Measurements from ENCODE around the gene AGMO. TPM values are rescaled to one million over a fixed set of nuclear protein-coding genes. Genes with fewer than 3 reads are reported as not detected.

AGMO gene
- total and polyA plus RNA-seq, 2 experiments from 2014 or later = 0.42 to 0.55 TPM

GRCh38 chr7:15397922-15398760 is 163.7 kb downstream of the AGMO start:
- ATAC-seq = no peak
- DNase-seq (ENCODE audit: low spot score) = no peak
- peak overlapping the region; percentile 53; the same call in 1 of the 2 replicates for H2AFZ ChIP-seq

GRCh38 chr7:15397159-15397550 is 164.7 kb downstream of the AGMO start:
- Mint-ChIP-seq H3K4me3 (no peak overlapping the region), H3K27ac (no peak overlapping the region), H3K9me3 (peaks cover 11% of the 10 kb centered on the region), H3K36me3 (ENCODE audit: low read depth) (peaks cover 12% of the 10 kb centered on the region), H3K27me3 (ENCODE audit: insufficient read depth, low read depth, poor library complexity) (no peaks in the 10 kb centered on the region), H3K4me1 (peaks cover 8% of the 10 kb centered on the region)
- Histone ChIP-seq H3K4me3 (no peak overlapping the region), H3K27me3 (ENCODE audit: insufficient read depth) (no peaks in the 10 kb centered on the region), H4K20me1 (replicated peaks; ENCODE audit: insufficient read depth) (no peaks in the 10 kb centered on the region), H3K79me2 (replicated peaks; ENCODE audit: insufficient read depth) (no peaks in the 10 kb centered on the region), H3K4me2 (no peak overlapping the region), H3F3A (replicated peaks; ENCODE audit: low read depth) (no peaks in the 10 kb centered on the region), H3K9me2 (ENCODE audit: insufficient read depth) (no peaks in the 10 kb centered on the region), H3K36me3 (ENCODE audit: insufficient read depth) (no peaks in the 10 kb centered on the region), H3K4me1 (ENCODE audit: insufficient read depth) (no peaks in the 10 kb centered on the region), H3K27ac (ENCODE audit: low read depth) (no peak overlapping the region), H2AFZ (no peak overlapping the region)
- DNase-seq (ENCODE audit: low spot score) (no peak), ATAC-seq (no peak)
- TF ChIP-seq POLR2AphosphoS5 (IDR thresholded peaks at IDR 0.05; ENCODE audit: low read depth) (no peak), REST (IDR thresholded peaks at IDR 0.05; ENCODE audit: unreplicated experiment) (no peak), NANOG (IDR thresholded peaks at IDR 0.05; ENCODE audit: borderline replicate concordance) (no peak), ZNF331 (CRISPR knock-in tag; IDR thresholded peaks at IDR 0.05; ENCODE audit: low read depth) (no peak), EZH2phosphoT487 (IDR thresholded peaks at IDR 0.05; ENCODE audit: unreplicated experiment) (no peak), STAT1 (IDR thresholded peaks at IDR 0.05; ENCODE audit: unreplicated experiment) (no peak), CREB1 (CRISPR knock-in tag; IDR thresholded peaks at IDR 0.05; ENCODE audit: low read depth) (no peak)

More at GRCh38 chr7:15397922-15398760, 163.7 kb downstream of the AGMO start:
- no peak overlapping the region for H3K27ac ChIP-seq (ENCODE audit: low read depth)
- peaks cover 14% of the 10 kb centered on the region for H3K4me1 Mint-ChIP-seq
- no peaks in the 10 kb centered on the region for H3K27me3 ChIP-seq (ENCODE audit: insufficient read depth)
- no peaks in the 10 kb centered on the region for H3F3A ChIP-seq (replicated peaks; ENCODE audit: low read depth)
- no peaks in the 10 kb centered on the region for H3K79me2 ChIP-seq (replicated peaks; ENCODE audit: insufficient read depth)
- H3K4me3 ChIP-seq = no peak overlapping the region
- H3K4me2 ChIP-seq = no peak overlapping the region
- H4K20me1 ChIP-seq (replicated peaks; ENCODE audit: insufficient read depth) = no peaks in the 10 kb centered on the region
- peaks cover 11% of the 10 kb centered on the region for H3K9me3 Mint-ChIP-seq
- H3K36me3 Mint-ChIP-seq (ENCODE audit: low read depth) = peaks cover 12% of the 10 kb centered on the region
- H3K9me2 ChIP-seq (ENCODE audit: insufficient read depth) = no peaks in the 10 kb centered on the region
- no peak overlapping the region for H3K4me3 Mint-ChIP-seq
- peaks cover 4% of the 10 kb centered on the region for H3K4me1 ChIP-seq (ENCODE audit: insufficient read depth)
- H3K36me3 ChIP-seq (ENCODE audit: insufficient read depth) = no peaks in the 10 kb centered on the region
- no peak for TF ChIP-seq ZNF114 (CRISPR knock-in tag; IDR thresholded peaks at IDR 0.05)
- TF ChIP-seq CREB1 (CRISPR knock-in tag; IDR thresholded peaks at IDR 0.05; ENCODE audit: low read depth) = no peak
- TF ChIP-seq ZNF331 (CRISPR knock-in tag; IDR thresholded peaks at IDR 0.05; ENCODE audit: low read depth) = no peak
- no peak for TF ChIP-seq STAT1 (IDR thresholded peaks at IDR 0.05; ENCODE audit: unreplicated experiment)
- TF ChIP-seq POLR2AphosphoS5 (IDR thresholded peaks at IDR 0.05; ENCODE audit: low read depth) = no peak
- H3K27ac Mint-ChIP-seq = peak overlapping the region; percentile 65; the same call in 1 of the 2 replicates
- no peaks in the 10 kb centered on the region for H3K27me3 Mint-ChIP-seq (ENCODE audit: insufficient read depth, low read depth, poor library complexity)
